Epidermal melanocyte (primary cell): ENCODE data around the gene THAP9.
"Not testable (repeated sequence)": the region's sequence is repeated elsewhere in the genome, so short reads cannot be mapped to it uniquely, and the experiment has no call there.

Experiments
- DNase-seq: peaks from one replicate; pipeline ENCODE4 v3.0.0; 2011; ENCODE audit warnings: low spot score; ENCODE audit not compliant: insufficient read length

The THAP9 gene

GRCh38 chr4:82896755-82897154 is 3.8 kb upstream of the THAP9 start:
- DNase-seq = no peak

DNA sequence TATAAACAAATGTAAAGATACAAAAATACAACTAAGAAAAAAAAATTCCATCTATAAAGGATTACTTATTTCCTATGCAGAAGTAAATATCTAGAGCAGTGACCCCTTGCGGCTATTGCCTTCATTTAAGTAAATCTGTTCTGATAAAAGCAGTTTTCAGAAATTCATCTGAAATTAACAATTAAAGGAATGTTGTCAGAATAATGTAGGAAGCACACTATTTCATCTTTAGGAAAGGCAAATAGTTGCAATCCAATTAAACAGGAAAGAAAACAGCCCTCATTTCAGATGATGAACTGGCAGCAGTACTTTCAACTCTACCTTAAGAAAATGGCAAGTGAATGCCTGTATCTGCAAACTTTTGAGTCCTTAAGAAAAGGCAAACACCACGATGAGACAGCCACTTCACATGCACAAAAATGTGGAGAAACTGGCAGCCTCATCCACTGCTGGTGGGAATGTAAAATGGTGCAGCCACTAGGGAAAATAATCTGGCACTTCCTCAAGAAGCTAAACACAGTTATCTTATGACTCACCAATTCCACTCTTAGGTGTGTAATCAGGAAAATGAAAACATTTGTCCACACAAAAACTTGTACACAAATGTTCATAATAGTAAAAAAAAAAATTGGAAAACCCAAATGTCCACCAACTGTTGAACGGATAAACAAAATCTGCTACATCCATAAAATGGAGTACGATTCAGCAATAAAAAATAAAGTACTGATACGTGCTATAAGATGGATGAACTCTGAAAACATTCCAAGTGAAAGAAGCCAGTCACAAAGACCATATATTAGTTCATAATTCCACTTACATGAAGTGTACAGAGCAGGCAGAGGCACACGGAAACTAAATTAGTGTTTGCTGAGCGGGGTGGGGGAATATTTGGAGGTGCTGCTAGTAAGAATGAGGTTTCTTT is 2.0 kb upstream of the THAP9 start:
- DNase-seq = no peak

DNA sequence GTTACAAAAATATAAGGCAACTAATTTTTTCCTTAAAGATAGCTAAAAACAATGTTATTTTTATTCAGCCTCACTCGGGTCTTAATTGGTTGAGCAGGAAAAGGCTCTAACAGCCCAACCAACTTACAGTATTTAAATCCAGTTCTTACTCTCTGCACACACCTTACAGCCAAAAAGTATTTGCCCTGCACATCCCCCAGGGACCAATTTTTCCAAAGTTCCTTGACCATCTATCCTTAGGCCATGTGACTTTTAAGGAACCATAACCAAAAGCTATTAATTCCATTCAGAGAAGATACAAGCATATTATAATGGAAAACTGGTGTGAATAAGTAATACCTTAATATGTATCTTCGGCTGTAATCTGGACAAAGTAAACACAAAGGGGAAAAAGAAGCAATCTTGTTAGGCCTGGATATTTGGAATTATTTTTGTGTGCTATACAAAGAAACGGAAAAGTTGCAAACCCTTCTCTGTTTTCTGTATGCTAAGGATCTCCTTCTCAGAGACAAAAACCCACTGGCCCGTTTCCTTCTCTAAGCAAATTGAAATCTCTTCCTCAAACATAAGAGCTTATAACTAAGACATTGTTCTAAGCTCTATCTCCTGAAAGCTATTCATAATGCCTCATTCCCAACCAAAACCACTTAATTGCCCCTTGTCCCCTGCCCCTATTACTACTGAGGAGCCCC is 1.0 kb upstream of the THAP9 start:
- DNase-seq = no peak

GRCh38 chr4:82900066-82900410 is 497 bp upstream of the THAP9 start:
- no peak for DNase-seq

- DNase-seq = no peak
These were observed 716 bp downstream of the THAP9 start for GRCh38 chr4:82901183-82901718.

DNA sequence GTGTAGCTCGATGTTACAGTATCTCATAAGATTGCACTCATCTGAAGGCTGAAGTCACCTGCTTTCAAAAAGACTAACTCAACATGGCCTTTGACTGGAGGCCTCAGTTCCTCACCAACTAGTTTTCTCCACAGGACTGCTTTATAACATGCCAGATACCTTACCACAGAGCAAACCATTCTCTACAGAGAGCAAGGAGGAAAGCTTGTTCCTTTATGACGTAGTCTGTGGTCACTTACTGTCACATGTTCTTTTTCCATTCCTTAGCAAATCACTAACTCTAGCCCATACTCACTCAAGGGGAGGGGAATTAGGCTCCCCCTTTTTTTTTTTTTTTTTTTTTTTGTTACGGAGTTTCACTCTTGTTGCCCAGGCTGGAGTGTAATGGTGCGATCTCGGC is 3.2 kb downstream of the THAP9 start:
- no peak for DNase-seq

DNA sequence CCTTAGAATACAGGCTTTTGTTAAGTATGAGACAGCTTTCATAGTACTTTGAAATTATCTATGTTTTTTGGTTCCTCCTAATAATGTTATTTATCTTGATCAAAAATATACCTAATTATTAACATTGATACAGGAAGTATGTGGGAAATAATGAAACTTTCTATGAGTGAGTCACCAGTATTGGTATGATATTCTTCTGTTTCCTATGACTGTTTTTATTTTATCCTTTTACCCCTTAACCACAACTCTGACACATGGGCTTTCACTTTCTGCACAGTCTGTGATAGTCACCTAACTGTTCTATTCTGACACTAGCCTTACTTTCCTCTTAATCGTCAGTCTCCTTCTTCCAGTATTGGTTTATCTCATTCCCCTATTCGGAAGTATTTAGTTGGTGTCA is 4.7 kb downstream of the THAP9 start:
- no peak for DNase-seq

- DNase-seq = no peak
These were observed 5.9 kb downstream of the THAP9 start for GRCh38 chr4:82906469-82906868.

GRCh38 chr4:82909326-82909725 is 8.8 kb downstream of the THAP9 start:
- DNase-seq = no peak

DNA sequence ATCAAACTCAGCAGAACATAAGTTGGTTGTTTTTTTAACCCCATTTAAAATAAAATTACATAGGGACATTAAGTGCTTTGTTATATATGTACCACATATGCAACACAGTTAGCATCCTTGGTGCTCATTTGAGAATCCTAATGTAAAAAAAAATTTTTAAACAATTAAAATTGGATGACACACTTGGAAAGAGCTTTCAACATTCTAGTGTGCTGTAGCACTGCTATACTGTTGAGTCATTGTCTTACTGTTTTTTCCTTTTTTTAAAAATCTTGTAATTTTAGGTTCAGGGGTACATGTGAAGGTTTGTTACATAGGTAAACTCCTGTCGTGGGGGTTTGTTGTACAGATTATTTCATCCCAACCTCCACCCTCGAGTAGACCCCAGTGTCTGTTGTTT is 12.8 kb downstream of the THAP9 start:
- DNase-seq = no peak

DNA sequence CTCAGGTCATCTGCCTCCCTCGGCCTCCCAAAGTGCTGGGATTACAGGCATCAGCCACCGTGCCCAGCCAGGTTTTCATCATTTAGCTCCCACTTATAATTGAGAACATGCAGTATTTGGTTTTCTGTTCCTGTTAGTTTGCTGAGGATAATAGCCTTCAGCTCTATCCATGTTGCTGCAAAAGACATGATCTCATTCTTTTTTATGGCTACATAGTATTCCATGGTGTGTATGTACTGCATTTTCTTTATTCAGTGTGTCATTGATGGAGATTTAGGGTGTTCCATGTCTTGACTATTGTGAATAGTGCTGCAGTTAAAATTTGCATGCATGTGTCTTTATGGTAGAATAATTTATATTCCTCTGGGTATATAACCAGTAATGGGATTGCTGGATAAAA is 13.4 kb downstream of the THAP9 start:
- not testable (repeated sequence) for DNase-seq

GRCh38 chr4:82918091-82918490 is 17.6 kb downstream of the THAP9 start:
- no peak for DNase-seq

- DNase-seq = no peak
These were observed 18.9 kb downstream of the THAP9 start for GRCh38 chr4:82919386-82919785.

DNA sequence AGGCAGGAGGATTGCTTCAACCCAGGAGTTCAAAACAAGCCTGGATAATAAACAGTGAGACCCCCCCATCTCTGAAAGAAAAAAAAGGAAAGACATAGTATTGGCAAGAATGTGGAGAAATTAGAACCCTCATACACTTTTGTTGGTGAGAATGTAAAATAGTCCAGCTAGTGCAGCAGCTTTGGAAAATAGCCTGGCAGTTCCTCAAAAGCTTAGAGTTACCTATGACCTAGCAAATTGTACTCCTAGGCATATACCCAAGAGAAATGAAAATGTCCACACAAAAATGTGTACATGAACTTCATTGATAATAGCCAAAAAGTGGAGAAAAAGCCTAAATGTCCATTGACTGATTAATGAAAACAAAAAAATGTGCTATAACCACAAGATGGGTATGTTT is 21.3 kb downstream of the THAP9 start:
- no peak for DNase-seq

DNA sequence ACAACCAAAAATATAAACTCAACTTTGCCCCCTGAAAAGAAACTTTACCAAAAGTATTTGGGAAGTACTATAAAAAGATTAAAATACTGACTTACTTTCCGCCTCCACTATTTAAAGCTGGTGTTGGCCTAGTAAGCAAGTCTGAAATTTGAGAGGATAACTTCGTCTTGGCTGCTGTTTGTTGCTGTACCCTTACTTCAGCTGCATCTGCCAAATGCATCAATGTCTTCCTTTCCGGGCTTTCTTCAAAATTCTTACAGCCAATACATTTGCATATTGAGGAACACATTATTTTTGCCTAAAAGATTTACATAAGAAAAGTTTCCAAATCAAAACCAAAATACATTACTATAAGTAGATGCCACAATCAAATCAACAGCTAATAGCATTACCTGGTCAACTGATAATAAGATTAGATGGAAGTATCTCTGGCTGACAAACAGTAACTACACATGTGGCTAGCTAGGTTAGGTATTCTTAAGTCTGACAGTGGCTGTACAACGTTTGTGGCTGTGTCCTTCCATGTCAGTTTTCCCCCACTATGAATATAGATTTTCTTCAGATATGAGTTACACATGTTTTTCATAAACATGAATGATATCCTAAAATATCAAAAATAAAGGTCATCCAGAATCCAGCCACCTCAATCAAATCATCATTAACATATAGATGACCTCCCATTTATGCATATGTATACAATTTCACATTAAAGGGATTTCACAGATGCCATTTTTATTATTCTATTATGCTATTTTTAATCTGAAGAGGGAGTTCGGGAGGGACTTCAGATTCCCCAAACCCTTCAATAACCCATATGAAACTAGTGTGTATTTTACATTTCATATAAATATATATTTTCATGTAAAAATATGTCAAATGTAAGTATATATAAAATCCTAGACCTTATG is 30.6 kb downstream of the THAP9 start:
- DNase-seq = no peak

- DNase-seq = no peak
These were observed 33.9 kb downstream of the THAP9 start for GRCh38 chr4:82934441-82934840.

DNA sequence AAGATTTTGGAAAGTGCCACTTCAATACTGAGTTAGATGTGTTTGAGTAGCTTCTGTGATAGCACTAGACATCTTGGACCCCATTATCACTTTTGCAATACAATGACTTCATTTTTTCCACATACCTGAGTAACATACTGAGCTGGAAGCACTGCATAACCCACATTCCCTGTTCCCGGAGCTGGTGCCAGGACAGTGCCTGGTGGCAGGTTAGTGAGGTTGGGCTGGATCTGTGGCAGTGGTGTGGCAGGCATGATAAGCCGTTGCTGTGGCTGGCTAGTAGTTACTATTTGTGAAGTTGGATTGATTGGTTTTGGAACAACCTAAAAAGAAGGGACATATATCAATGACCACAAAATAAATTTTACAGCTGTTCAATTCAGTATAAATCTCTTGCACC is 38.9 kb downstream of the THAP9 start:
- no peak for DNase-seq

- no peak for DNase-seq
These were observed 47.0 kb downstream of the THAP9 start for GRCh38 chr4:82947498-82947897.

GRCh38 chr4:82948647-82949204 is 48.2 kb downstream of the THAP9 start:
- no peak for DNase-seq

GRCh38 chr4:82951196-82951595 is 50.7 kb downstream of the THAP9 start:
- no peak for DNase-seq

GRCh38 chr4:82954212-82954611 is 53.7 kb downstream of the THAP9 start:
- no peak for DNase-seq
